ENCODE measurements around the gene PLXNC1. TPM values are rescaled to one million over a fixed set of nuclear protein-coding genes. Genes with fewer than 3 reads are reported as not detected.

PLXNC1 gene
- total and polyA plus RNA-seq, 9 of the 15 experiments (the other 6 are each of a cell fraction or from before 2014, with no cell fraction given): 0.08 to 0.87 (median 0.28) TPM

GRCh38 chr12:94109160-94109559, 39.2 kb upstream of the PLXNC1 start:
- POLR2A ChIA-PET: no interaction called here
- no peaks in the 10 kb centered on the region for H3K9me3 ChIP-seq (replicated peaks; ENCODE audit: control insufficient read depth, insufficient read depth, low read depth, low read length)
- H3K9me1 ChIP-seq (ENCODE audit: control insufficient read depth, insufficient read depth, low read length): no peaks in the 10 kb centered on the region
- BruUV-seq (replicated peaks): no TSS peak
- H4K20me1 ChIP-seq (replicated peaks; ENCODE audit: control insufficient read depth, insufficient read depth, low read length): no peaks in the 10 kb centered on the region
- DNase-seq (ENCODE audit: extremely low read depth in 1 of 4, low spot score in 3 of 4) (peak; percentile 31 to 68 (median 36)), ATAC-seq (no peak; the same call in 1 of the 3 replicates), FAIRE-seq (no peak)
- H3K79me2 ChIP-seq (ENCODE audit: control insufficient read depth, insufficient read depth, low read length): no peaks in the 10 kb centered on the region
- CTCF ChIA-PET (ENCODE audit: low intra/inter-chr PET ratio): no interaction called here
- WGBS (ENCODE audit: insufficient coverage, low coverage, missing lambda C conversion rate): 0% methylated on average over 5 of the region's 5 CpGs
- intact Hi-C loops (cut with micrococcal nuclease) (loop anchor here (10.0 kb wide), 2 partner anchors 684 to 1534 kb away; no protein-coding TSS in a partner anchor), in situ Hi-C loops (cut with MboI) (loop anchor here (10.0 to 25.0 kb wide), 3 partner anchors 684 to 1322 kb away; no protein-coding TSS in a partner anchor)
- H3K4me2 ChIP-seq (ENCODE audit: insufficient read depth, low read length): no peak overlapping the region
- no peaks in the 10 kb centered on the region; a peak in 1 of 5 replicates for H3K27me3 ChIP-seq (ENCODE audit: control insufficient read depth in 2 of 2, insufficient read depth in 2 of 2, low read length in 2 of 2)
- peak overlapping the region in 1 of 2 experiments; percentile 20; a peak in 1 of 4 replicates for H3K9ac ChIP-seq (ENCODE audit: insufficient read depth in 1 of 2, low read depth in 2 of 2, low read length in 2 of 2)
- no peak overlapping the region; the same call in 1 of the 2 replicates for H2AFZ ChIP-seq (ENCODE audit: low read depth, low read length)
- H3K4me3 ChIP-seq: no peak overlapping the region
- no peaks in the 10 kb centered on the region; a peak in 1 of 5 replicates for H3K4me1 ChIP-seq (replicated peaks in 1 of 2; ENCODE audit: control insufficient read depth in 2 of 2, insufficient read depth in 2 of 2, low read length in 2 of 2)
- H3K27ac ChIP-seq (ENCODE audit: extremely low read depth, low read depth, low read length): no peak overlapping the region
- H3K36me3 ChIP-seq (ENCODE audit: control insufficient read depth, insufficient read depth, low read length): no peaks in the 10 kb centered on the region
- TF ChIP-seq USF1 (CRISPR knock-in tag; IDR thresholded peaks at IDR 0.05): peak; percentile 56; the same call in 1 of the 2 replicates
- TF ChIP-seq TAF9B (IDR thresholded peaks at IDR 0.05; ENCODE audit: partially characterized antibody): no peak
- peak; percentile 57 to 71 for TF ChIP-seq MNT (conservative IDR thresholded peaks at IDR 0.05)
- TF ChIP-seq RAD51 (IDR thresholded peaks at IDR 0.05; ENCODE audit: borderline replicate concordance, low read depth): peak; percentile 43; the same call in 1 of the 2 replicates
- peak; percentile 87 for TF ChIP-seq JUND (IDR thresholded peaks at IDR 0.05; ENCODE audit: borderline replicate concordance, low read depth, low read length)
- peak; percentile 23; the same call in 1 of the 3 replicates for TF ChIP-seq JUND (tag; IDR thresholded peaks at IDR 0.05; ENCODE audit: borderline replicate concordance, low read depth, low read length)
- peak; percentile 85 for TF ChIP-seq ATF3 (IDR thresholded peaks at IDR 0.05)
- TF ChIP-seq ATF3 (CRISPR knock-in tag; conservative IDR thresholded peaks at IDR 0.05): no peak
- TF ChIP-seq MAX (CRISPR knock-in tag; IDR thresholded peaks at IDR 0.05): 0 out of 2 replicates have a peak, but pooled peaks have one; percentile 22
- TF ChIP-seq USF2 (CRISPR knock-in tag; IDR thresholded peaks at IDR 0.05): peak; percentile 59
- TF ChIP-seq MYC (IDR thresholded peaks at IDR 0.05; ENCODE audit: low read depth, low read length): peak; percentile 45; the same call in 1 of the 2 replicates
- TF ChIP-seq MYC (CRISPR knock-in tag; IDR thresholded peaks at IDR 0.05; ENCODE audit: borderline replicate concordance, low read depth): no peak
- peak; percentile 42; the same call in 1 of the 2 replicates for TF ChIP-seq ZBTB7A (IDR thresholded peaks at IDR 0.05; ENCODE audit: borderline replicate concordance, control insufficient read depth, low read depth, low read length)
- peak; percentile 3; the same call in 1 of the 2 replicates for TF ChIP-seq NFE2 (IDR thresholded peaks at IDR 0.05; ENCODE audit: low read depth)
- no peak for TF ChIP-seq FOXM1 (IDR thresholded peaks at IDR 0.05; ENCODE audit: low read depth)
- no peak for TF ChIP-seq FOXM1 (CRISPR knock-in tag; IDR thresholded peaks at IDR 0.05; ENCODE audit: low read depth)
- TF ChIP-seq HLTF (IDR thresholded peaks at IDR 0.05): no peak
- TF ChIP-seq ZNF436 (CRISPR knock-in tag; IDR thresholded peaks at IDR 0.05): no peak

Measured in K562 (cell line).